Stimulated activated naive CD4-positive, alpha-beta T cell treated with Interleukin-2 at 50 U/mL for 16 hours (primary cell): ENCODE results near the gene SPOCK2.
A peak's percentile ranks its signal among the peaks of the same experiment; 100 is the strongest.

Experiments used
- DNase-seq: peaks from one replicate; lab custom pipeline; 2025; lab: John Stamatoyannopoulos, UW

The SPOCK2 gene

DNA sequence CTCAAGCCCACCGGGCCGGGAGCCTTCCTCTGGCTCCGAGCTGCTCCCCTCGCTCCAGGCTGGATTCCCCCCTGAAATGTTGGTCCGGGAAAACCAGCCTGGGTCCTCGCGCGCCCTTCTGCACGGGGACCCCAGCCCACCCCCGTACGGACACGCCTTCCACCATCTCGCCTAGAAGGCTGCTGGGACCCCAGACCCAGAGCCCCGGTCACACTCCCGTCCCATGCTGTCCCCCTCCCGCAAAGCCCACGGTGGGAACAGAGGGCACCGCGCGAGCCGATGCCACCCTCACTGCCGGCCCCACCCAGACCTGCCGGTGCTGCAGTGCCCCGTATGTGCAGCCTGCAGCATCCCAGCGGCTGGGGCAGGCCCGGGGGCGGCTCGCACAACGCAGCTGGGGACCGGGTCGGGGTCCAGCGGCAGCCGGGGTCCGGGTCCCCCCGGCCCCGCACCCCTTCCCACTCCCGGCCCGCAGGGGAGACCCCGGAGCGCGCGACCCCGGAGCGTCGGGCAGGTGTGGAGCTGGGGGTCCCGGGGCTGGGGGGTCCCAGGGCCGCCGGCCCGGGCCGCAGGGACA lies 871 bp downstream of the SPOCK2 start:
- DNase-seq, result peak; percentile 40

DNA sequence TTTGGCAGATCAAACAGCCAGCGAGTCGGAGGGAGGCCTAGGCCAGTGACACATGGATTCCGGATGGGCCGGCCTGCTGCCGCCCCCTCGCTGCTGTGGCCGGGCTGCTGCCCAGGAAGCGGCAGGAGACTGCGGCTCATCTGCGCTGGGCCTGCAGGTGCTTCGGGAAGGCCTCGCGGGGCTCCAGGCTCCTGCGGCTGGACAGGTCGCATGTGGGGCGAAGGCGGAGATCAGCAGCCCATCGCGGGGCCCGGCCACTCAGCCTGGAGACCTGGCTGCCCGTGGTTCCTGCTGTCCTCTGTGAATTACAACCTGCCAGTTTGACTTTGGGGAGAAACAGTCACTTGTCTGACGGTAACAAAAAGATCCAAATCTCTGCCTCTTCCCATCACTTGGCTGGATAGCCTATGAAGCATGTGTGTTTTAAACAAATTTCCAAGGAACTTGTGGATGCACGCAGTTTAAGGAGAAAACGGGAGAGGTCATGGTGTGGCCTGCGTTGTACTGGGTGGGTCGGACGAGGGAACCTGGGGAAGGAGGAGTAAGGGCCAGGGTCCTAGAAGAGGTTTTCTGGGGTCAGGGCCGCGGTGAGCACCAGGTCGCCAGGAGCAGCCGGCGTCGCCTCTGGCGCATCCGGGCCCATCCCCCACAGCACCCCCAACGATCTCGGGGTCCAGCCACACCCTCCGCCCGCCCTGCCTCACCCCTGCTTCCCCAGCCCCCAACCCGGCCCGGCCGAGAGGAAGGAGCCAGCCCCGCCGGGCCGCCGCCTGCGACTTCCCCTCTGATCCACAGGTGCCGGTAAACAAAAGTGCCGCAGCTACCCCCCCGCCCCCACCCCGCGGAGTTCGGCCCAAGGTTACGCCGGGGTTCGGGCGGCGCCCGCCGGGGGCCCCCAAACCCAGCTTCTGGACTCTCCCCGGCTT lies 1.6 kb downstream of the SPOCK2 start:
- DNase-seq, result peak; percentile 60

DNA sequence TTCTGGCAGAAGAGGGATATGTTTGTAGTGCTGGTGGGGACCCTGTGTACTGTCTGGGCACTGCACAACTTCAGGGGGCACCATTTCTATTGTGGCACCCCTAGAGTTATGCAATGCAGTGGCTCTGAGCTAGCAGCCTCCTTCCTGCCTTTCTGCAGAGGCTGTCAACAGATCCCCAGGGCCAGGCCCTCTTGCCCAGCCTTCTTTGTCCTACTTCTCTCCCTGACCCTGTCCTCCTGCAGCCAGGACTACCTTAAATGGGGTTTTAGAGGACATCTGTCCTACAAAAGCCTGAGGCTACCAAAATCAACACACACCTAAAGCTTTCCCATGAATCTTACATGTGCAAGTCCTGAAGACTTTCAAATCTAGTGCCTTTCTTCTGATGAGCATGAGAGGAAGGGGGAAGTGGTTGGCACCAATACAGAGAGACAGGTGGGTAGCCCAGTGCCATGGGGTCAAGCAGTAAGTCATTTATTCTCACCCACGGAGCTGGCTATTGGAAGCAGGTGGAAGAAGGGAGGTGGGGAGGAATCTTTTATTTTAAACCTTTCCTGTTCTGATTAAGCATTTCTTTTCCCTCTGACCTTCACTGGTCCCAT lies 2.4 kb downstream of the SPOCK2 start:
- no peak for DNase-seq

DNA sequence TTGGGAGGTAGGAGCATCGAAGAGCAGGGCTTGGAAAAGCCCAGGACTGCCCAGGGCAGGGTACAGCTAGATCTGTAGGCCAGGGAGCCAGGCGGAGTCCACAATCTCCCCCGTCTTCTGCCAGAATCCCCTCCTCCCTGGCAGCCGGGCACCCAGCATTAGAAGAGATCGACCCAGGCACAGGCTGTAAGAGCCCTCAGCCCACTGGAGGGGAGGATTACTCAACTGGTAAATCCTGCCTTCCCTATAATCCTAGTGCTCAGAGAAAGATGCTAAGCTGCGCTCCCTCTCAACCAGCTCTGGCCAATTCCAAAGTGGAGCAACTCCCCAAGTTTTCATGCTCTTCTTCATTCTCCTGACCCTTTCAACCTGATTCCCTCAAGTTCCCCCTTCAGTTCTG lies 3.2 kb downstream of the SPOCK2 start:
- no peak for DNase-seq

DNA sequence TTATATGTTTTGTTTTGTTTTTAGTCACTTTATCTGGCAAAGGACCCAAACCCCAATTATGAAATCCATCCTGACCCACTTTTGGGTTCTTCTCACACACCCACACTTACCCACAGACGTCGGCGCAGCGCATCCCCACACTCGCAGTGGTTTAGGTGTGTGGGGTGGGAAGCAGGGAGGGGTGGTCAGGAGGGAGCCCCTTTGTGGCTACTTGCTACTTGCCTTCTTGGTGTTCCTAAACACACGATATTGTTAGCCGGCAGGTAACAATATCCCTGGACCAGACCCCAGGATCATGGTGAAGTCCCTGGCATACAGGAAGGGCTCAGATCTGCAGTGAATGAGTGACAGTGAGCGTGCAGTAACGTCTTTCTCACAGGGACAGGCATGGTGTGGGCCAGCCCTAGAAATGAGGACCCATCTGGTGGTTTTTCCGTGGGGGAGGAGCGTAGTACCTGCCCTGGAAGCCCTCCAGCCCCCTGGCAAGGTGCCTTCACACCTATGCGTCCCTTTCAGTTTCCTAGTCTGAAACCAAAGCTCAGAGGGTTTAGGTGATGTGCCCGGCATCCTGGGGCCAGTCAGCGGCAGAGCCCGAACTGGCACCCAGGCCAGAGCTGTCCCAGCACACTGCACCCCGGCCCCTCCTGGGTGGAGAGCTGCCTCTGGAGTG lies 4.4 kb downstream of the SPOCK2 start:
- peak; percentile 70 for DNase-seq

DNA sequence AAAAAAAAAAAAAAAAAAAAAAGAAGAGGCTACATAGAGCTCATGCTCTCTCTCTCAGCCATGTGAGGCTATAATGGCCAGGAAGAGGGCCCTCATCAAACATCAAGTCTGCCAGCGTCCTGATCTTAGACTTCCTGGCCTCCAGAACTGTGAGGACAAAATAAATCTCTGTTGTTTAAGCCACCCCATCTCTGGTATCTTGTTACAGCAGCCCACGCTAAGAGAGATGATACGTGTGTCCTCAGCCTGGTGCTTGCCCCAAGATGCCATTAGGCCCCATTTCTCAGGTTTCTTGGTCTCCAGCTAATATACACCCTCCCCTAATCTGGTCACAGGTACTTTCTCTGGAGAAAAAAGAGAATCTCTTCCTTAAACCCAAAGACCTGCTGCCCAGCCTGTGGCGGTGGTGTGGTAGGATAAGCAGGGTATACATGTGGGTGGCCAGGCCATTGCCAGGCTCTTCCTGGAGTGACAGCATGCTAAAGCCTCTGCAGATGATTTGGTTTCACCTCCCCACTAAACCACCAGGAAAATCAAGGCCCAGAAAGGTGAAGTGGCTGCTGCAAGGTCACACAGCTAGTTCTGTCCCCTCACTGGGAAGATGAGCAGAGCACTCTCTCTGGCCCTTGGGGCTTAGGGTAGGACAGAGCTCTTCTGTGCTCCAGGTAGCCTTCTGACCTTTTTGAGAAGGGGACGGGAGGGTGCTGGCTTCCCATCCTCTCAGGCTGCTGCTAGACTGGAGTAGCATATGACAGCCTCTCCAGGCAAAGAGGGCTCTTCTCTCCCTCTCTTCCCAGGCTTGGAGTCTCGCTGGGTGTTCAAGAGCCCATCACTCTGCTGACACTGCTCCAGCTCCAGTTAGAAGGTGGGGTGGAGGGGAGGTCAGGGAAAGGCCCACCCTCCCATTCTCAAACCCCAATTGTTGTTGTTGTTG lies 5.2 kb downstream of the SPOCK2 start:
- DNase-seq, result no peak

DNA sequence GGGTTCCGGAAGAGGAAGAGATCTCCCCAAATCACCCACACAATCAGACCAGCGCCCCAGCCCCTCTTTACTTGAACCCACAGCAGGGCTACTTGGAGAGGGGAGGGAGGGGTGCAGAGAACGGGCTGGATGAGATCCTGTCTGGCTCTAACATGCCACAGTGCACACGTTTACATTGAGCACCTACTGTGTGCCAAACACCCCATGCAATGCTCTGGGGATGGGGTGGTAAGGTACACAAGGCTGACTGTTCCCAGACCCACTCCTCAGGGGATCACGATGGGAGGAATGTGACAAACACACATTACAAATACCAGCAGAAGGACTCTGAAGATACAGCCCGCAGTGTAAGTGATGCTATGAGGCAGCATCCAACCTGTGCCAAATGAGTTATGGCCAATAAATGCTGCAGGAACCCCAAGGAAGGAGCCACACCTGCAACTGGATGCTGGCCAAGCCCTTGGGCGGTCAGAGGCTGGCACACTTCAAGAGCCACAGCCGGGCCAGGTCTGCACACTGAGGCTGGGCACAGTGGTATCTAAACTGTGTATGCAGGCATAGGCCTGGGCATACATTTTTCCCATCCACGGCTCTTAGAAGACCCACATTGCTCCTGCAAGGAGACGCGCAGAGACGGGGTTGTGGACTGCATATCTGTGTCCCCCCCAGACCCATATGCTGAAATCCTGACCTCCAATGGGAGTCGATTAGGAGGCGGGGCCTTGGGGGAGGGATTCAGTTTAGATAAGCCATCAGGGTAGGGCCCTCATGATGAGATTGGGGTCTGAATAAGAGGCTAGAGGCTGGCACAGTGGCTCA lies 6.4 kb downstream of the SPOCK2 start:
- no peak for DNase-seq

DNA sequence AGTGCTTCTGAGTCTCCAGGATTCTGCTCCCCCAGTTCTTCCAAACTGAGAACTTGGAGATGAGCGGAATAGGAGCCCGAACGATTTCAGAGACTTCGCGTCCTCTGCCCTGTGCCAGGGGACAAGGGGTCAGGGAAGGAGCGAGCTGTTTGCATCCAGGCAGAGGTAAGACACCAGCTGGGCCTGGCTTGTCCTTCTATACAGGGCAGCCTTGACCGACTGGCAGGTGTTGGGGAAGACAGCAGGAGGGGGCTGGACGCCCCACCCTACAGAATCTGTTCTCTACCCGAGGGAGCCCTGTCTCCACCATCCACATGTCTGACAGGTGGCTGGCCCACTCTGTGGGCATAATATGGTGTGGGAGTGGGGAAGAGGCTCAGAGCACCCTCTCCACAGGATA lies 7.1 kb downstream of the SPOCK2 start:
- no peak for DNase-seq

DNA sequence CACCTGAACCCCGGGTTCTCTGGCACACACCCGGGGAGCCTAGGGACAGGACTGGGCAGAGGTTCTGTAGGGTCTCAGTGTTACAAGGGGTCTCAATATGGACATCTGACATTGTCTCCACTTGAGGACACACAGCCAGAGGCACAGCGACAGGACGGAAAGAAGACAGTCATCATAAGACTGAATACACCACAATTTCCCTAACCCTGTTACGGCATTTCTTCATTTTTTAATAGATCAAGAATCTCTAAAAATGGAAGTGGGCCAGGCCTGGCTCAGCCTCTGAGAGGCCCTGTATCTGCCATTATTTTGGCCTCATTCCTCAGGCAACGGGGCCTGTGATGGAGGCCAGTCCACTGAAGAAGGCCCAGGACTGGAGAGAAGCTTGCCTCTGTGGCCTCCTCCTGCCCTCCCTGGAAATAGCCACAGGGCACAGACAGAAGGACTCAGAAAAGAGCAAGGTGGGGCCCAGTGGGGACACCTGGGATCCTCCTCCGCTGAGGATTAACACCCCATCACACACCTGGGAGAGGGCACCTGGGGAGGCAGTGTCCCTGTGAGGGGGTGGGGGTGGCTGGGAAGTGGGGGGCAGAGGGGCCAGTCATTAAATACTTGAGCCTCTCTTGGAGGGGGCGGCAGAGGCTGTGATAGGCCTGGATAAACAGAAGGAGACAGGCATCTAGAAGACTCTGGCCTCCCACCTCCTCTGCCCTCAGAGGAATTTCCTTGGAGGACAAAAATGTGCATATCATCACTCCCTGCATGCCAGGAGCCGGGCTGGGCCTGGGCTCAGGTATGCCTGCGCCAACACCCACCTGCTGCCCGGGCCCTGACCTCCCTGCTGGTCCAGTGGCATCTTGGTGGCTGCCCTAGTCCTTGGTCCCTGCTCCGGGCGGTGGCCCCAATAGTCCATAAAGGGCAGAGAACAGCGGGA lies 8.0 kb downstream of the SPOCK2 start:
- no peak for DNase-seq

DNA sequence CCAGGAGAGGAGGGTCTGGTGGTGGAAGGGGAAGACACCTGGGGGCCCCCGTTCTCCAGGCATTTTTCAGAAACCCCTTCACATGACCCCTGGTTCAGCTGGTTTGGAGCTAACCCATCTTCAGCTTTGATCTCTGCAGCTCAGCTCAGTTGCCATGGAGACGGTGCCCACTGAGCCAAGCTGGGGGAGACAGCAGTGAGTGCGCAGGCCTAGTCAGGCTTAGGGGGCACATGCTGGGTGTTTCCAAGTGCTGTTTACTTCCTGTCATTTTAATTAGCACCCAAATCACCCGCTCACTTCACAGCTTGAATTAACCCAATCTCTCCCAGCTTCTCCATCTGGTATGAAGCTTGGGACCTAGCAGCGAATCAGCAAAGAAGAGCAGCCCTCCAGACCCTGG lies 9.0 kb downstream of the SPOCK2 start:
- peak; percentile 21 for DNase-seq

DNA sequence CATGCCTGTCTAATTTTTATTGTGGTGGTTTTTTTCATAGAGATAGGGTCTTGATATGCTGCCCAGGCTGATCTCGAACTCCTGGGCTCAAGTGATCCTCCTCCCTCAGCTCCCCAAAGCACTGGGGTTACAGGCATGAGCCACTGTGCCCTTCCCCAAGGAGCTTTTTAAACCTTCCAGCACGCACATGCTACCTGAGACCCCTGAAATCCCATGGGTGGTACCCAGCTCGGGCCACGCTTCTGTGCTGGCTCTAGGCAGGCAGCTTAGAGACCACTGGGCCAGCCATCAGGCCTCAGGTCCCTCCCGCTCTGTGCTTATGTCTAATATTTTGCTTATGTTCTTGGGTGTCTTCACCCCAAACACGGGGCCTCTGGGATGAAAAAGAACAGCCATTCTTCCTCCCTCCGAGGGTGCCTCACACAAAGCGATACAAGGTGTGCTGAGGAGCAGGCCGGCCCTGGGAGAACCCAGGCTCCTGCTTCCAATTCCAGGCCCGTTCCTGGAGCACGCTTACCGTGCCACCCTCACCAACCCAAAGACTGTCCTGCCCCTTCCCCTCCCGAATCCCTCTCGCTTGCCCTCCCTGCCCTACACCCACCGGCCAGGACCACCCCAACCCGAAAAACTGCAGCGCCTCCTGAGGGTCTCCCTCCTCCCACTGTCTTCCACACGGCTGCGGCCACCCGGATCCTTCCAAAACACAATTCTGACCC lies 10.9 kb downstream of the SPOCK2 start:
- no peak for DNase-seq

DNA sequence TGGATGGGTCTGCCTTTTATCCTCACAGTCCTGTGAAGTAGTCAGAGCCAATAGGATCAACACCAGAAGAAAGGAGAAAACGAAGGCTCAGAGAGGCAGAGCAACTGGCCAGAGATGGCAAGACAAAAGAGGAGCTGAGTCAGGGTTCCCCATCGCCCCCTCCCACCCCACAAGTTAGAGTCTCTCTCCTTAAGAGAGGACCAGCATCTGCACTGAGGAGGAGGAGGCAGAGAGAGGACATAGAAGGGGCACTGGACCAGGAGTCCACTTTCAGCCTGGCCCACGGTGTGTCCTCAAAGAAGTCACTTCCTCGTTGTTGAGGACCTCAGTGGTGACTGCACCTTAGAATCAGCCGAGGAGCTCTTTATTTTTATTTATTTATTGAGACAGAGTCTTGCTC lies 11.6 kb downstream of the SPOCK2 start:
- DNase-seq, result no peak

DNA sequence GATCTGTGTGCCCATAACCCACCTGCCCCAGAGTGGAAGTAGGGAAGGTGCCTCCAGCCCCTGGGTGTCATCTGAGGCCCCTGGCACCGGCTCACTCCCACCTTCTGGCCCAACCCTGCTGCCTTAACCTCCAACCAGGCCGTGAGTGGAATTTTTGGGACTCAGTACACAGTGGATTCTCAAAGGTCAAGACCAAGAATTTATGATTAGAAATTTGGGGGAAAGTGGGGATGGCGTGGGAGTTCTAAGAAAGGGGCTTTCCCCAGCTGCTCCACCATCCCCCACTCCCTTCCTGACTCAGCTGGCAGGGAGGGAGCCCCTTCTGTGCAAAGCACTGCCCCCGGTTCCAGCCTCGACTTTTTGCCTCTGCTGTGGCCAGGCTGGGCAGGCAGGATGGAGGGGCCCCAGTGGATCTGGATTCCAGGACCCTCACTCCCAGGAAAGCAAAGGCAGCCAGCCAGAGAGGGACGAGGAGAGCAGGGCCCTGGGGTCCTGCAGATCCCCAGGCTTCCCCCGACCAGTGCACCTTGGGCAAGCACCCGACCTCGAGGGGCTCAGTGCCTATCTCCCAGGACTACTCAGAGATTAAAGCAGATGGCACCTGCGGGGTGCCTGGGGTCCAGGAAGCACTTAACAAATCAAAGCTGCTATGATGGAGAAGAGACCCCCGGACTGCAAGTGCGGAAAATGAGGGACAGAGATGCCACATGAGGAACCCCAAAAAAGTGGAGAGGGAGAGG lies 12.8 kb downstream of the SPOCK2 start:
- DNase-seq, result peak; percentile 34

DNA sequence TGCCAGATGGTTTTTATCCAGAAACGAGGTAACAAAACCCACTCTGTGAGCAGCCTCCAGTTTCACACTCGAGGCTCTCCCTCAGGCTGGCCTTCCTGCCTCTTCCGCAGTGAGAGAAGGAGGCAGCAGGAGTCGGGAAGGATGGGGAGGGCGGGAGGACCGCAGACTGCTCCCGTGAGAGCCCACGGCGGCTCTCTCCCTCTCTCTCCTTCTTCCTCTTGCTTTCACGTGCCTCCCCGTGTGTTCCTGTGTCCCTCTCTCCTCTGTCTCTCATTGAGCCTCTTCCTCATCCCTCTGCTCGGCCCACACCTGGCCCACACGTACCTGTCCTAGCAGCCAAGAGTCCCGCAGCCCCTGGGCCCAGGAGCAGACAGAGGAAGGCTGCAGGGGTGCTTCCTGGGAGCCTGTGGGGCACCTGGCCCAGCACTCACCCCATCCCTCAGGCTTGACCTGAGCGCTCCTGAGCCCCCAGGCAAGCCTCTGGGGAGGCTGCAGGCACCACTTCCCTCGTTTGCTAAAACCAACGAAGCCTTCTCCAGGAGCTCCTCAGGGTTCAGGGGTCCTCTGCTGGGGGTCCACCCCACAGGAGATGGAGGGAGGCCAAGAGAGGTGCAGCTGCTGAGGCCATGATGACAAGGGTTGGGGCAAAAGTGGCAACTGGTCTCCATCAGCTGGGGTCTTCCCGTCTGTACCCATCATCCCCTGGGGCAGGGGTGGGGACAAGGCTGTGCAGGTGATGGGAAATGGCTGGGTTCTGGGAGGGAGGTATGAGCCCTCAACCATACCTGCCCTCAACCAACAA lies 13.6 kb downstream of the SPOCK2 start:
- no peak for DNase-seq

DNA sequence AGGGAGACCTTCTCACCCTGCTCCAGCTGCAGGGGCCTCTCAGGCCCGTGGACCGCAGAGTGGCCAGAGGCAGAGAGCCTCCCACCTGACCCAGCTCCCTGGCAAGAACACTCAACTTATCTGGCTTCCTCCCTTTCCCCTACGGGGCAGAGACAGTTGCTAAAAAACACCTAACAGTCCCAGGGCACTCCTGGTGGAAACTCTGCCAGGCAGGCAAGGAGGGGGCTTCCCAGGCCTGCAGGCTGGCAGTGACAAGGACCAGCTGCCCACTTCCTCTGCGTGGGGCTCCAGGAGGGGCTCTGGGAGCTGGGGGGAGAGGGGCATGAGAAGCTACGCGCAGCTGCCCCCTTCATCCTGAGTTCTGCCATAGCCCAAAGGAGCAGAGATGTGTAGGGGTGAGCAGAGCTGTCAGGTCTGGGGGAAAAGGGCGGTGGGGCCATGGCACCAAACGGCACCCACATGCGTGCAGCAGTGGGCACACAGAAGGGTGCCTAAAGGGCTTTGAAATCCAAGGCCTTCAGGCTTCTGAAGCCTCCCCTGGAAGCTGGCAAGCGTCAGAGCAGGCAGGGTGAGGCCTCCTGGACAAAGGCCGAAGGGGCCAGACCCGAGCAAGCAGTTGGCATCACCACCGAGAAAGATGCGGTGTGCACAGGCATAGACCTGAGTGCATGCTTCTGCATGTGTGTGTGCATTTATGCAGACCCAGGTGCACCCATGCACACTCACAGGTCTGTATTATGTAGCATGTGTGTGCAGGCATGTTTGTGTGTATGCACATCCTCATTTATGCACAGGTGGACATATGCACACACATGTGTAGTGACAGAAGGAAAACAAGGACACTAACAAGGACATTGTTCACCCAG lies 14.4 kb downstream of the SPOCK2 start:
- no peak for DNase-seq

DNA sequence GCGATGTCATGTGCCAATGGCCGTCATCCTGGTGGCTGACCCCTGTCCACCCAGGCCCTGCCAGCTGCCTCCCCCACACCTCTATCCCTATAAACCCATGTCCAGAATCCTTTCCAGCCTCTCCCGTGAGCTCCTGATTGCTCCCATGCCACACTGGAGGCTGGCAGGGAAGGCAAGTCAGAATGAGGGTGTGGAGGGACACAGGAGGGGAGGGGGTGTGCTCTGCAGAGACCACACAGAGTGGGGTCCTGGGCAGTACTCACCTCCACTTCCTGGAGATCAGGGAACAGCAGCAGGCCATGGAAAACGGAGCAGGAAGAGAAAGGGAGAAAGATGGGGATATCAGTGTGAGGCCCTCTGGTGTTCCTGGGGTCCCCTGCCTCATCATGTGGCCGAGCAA lies 15.7 kb downstream of the SPOCK2 start:
- DNase-seq, result no peak
